Stimulated activated CD4-positive, alpha-beta T cell treated with anti-CD3 and anti-CD28 coated beads, Interleukin-1b, Interleukin-23, amount 100 ng/mL, for 1 hour (primary cell): Measurements from ENCODE around the gene C1QTNF6.

ENCODE experiments used
- DNase-seq, 2 donors: peaks; one replicate each; pipeline ENCODE4 v3.0.0-alpha.2; 2020; ENCODE audit warnings: low read depth in 2 of 2

The C1QTNF6 gene

DNA sequence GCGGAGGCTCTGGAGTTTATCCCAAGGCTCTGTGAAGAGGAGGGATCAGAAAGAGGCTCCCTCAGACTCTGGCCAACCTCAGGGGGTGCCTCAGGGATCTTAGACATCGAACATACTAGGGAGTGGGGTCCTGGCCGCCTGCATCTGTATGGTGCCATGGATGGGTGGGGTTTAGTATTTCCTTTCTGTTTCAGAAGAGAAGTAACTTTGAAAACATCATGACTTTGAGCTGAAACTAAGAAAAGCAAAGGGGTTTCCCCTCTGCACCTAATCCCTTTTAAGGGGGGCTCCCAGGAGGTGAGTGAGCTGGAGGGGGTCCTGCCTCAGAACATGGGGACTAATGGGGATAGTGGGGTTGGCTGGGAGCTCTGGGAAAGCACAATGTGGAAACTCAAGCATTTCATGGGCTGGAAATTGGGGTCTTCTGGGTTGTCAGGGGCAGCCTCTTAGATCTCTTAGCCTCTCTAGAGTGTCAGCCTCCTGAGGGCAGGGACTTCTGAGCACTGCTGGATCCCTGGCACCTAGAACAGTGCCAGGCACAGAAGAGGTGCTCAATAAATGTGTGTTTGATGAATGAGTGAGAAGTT, 36.0 kb upstream of the C1QTNF6 start:
- DNase-seq, result no peak

DNA sequence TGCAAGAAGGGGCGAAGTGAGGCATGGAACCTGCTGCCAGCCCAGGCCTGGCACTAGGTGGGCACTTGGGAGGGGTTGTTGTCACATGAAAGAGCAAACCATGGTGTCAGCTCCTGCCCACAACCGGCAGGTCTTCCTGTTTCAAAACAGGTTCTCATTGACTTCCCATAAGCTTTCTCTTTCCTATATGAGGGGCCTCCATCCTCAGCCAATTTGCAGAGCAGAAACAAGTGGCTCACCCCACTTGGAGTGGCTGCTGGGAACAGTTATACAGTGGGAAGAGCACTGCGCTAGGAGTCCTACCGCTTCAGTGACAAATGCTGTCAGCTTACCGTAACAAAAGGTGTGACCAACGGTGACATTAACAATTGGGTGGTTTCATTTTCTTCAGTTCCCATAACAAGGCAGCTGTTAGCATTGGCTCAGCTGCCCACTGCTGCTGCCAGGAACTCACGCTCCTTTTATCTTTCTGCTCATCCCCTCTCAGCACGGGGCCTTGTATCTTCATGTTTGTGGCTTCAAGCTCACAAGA, 34.5 kb upstream of the C1QTNF6 start:
- DNase-seq, result no peak

DNA sequence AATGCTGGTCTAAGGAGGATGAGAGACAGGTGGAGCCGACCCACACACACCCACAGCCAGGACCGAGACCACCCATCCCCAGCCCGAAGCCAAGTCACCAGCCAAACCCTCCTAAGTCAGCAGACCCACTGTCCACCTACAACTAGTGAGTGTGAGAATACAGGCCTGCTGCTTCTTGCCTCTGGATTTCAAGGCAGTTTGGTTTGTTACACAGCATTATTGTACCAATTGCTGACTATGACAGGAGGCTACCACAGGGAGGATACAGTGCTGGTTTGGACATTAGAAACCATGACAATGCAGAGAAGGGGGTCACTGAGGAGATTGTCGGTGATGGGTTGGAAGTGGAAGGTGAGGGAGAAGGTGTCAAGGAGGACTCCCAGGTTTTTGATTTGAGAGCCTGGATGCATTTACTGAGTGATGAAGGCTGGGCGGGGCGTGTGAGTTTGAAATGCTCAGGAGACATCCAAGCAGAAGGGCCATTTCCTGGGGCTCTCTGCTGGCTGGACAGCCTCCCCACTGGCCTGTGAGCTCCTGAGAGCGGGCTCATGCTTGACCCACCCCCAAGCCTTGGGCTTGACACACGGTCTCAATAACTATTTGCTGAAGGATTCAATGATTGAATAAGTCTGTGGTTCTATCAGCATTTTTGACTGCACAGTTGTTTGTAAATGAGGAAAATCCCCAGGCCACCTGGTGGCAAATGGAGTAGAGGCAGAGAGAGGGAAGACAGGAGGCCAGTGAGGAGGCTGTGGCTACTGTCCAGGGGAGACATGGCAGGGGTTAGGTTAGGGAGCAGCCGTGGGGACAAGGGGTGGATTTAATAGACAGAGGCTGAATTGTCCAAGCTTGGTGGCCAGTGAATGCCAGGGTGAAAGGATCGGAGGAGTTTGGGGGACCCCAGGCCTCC, 33.6 kb upstream of the C1QTNF6 start:
- DNase-seq, result no peak

DNA sequence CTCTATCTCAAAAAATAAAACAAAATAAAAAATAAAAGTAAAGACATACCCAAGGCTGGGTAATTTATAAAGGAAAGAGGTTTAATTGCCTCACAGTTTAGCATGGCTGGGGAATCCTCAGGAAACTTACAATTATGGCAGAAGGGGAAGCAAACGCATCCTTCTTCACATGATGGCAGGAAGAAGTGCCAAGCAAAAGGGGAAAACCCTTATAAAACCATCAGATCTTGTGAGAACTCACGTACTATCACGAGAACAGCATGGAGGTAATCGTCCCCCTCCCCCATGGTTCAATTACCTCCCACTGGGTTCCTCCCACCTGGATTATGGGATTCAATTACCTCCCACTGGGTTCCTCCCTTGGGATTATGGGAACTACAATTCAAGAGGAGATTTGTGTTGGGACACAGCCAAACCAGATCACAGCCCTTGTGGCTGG, 32.5 kb upstream of the C1QTNF6 start:
- DNase-seq, result no peak

DNA sequence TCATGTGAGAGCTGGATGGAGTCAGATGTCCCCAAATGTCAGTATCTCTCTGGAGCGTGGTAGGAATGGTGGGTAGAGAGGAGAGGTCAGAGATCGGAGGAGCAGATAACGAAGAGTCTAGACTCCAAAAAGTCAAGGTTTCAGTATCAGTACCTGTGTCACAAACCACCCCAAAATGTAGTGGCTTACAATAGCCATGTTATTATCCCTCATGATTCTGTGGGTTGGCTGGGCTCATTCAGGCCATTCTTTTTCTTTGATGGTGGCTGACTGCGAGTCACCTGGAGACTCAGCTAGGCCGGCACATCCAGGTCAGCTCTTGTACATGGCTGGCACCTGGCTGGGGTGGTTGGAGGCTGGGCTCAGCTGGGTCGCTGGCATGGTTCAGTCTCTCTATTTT, 31.5 kb upstream of the C1QTNF6 start:
- DNase-seq, result no peak

DNA sequence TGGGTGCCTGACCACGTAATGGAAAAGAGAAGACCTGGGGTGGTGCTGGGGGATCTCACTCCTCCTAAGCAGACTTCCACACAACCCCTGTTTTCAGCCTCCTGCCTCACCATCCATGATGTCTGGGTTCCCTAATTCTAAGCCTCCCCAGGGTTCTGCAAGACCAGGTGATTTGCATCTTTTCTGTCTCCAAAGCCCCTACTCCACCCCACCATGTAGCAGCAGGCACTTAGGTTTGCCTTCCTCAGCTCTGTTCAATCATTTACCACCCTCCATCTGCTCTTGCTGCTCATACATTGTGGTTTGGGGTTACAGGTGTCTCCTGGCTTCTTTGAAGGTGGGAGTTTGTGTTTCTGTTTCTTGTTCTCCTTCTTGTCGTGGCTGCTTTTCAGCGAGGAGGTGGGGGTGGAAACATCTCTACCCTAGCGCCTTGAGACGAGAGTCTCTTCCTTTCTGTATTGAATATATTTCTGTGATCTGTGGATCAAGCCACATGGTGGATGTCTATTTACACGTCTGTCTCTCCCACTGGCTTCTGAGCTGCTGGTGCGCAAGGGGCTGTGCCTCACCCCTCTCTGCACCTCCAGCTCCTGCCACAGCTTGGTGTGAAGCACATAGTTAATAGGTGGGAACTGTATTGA, 30.8 kb upstream of the C1QTNF6 start:
- DNase-seq, result no peak

DNA sequence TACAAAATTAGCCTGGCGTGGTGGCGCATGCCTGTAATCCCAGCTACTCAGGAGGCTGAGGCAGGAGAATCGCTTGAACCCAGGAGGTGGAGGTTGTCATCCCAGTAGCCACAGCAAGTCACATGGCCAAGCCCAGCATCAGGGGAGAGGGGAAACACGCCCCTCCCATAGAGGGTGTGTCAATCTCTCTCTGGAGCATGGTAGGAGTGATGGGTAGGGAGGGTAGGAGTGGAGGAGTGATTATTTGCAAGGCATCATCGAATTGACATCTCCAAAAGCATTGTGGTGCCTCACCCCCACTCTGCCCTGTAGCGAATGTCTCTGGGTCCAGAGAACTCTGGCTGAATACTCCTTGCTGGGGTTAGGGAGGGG, 30.3 kb upstream of the C1QTNF6 start:
- DNase-seq, result no peak

DNA sequence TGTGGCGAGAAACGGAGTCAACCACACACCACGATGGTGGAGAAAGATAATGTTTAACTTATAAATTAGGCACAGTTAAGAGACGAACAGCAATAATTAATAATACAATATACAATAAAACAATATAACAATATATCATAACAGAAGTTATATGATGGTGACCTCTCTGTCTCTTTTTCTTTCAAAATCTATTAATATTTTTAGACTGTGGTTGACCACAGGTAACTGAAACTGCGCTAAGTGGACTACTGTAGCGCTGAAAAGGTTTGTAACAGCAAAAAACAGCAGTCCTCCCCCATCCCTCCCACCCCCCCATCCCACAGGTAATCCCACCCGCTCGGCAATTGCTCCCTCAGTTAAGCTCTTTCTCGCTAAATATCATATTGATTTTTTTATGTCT, 27.8 kb upstream of the C1QTNF6 start:
- DNase-seq, result no peak

DNA sequence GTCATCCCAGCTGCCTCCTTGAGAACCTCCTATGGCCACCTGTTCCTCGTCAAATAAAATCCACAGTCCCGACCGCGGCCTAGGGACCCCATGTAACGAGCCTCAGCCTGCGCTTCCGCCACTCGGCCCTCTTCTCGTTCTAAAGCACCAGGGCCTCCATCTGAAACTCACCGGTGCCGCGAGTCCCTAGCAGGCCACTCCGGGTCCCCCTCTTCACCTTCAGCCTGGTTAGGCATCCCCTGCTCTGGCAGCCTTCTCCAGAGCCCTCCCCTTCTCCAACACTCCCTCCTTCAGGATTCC, 26.6 kb upstream of the C1QTNF6 start:
- DNase-seq, result no peak

DNA sequence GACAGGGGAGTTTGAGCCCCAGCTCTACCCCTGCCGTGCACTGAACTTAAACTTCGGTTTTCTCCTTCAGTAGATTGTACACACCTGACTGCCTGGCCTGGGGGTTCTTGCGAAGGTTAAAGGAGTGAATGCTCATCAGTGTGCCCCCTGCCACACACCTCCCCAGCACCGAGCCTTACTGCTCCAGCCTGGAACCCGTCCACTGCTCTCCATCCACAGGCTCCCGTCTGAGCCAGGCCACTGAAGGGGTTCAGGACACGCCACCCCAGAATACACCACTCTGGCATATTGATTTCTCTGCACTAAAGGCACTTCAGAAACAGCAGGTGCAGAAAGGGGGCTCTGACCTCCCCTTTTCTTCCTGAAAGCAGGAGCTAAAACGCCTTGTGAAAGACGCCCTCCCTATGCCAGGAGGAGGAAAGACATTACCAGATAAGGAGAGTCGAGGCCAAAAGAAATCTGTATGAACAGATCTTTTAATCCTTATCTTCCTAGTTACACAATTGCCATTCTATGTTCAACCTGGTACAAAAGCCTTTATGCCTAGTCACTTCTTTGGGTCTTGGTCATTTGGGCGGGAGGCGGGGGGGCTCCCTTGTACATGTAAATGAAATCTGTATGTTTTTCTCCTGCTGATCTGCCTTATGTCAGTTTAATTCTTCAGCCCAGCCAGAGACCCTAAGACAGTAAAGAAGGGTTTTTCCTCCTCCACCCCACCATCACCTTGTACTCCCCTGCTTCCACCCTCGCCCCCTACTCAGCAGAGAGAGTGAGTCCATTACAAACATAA, 26.1 kb upstream of the C1QTNF6 start:
- DNase-seq, result no peak

DNA sequence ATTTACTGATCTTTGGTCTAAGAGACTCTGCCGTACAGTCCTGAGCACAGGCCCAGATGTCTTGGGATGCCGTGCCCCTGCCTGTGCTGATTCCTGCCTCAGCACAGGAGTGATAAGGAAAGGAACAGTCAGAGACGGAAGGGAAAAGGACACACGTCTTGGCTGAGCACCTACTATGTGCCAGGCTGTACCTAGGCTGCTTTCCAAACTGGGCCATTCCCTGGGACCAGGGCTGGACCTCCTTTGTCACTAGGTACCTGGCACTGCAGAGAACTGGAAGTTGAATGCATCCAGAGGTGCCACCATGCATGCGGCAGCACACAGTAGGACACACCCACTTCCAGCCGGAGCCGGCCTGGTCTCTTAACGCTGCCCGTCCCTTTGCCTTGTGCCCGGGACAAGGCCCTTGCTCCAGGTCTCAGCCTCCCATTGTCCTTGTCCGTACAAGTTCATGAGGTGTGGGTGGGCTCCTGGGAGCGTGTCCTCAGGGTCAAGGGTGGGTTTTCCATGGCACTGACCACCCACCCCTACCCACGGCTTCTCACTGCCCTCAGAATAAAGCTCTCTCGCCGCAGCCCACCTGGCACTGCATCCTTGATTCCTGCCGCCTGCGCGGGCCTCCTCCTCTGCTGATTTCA, 25.3 kb upstream of the C1QTNF6 start:
- no peak for DNase-seq

DNA sequence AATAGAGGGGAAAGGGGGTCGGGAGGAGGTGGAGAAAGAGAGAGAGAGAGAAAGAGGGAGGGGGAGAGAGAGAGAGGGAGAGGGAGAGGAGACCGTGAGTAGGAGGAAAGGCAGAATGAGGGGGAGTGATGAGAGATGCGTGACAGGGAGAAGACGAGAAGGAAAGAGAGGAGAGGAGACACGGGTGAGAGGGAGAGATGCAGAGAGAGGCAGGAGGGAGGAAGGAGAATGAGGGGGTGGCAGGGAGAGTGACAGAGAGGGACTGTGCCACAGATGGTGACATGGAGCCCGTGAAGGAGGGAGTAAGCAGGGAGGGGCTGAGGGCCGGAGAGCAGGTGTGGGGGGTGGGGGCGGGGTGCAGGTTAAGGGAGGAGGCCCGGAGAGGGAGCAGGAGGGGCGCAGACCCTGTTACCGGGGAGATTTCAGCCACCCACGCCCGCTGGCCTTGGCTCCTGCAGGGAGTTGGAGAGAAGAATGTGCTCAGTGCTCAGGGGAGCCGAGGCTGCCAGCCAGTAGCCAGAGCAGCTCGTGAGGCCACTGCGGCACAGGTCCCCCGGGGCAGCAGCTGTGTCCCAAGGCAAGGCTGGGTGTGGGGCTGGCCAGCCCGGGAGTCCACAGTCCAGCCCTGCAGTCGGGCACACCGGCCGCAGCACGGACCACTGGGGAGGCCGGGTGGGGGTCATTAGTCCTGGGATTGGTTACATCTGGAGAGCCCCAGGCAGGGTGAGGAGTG, 24.3 kb upstream of the C1QTNF6 start, which contains the start of gene SSTR3:
Gene SSTR3, minus strand, starts transcription at position 304 of the 733 bp plus-strand sequence. CDS start 4,674 bp downstream, outside the sequence.
- DNase-seq, result no peak

DNA sequence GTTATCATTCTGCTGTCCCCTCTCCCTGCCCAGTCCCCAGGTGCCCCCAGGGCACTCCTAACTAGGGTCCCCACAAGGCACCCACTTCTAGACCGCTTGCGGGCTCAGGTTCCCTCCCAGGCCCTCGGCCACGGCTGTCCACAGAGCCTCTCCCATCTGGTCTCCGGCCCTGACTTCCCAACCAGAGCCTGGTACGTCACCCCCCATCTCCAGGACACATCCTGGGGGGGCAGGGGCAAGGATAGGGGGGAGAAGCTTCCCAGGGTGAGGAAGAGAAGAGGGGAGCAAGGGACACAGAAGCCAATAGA, 23.8 kb upstream of the C1QTNF6 start:
- no peak for DNase-seq

DNA sequence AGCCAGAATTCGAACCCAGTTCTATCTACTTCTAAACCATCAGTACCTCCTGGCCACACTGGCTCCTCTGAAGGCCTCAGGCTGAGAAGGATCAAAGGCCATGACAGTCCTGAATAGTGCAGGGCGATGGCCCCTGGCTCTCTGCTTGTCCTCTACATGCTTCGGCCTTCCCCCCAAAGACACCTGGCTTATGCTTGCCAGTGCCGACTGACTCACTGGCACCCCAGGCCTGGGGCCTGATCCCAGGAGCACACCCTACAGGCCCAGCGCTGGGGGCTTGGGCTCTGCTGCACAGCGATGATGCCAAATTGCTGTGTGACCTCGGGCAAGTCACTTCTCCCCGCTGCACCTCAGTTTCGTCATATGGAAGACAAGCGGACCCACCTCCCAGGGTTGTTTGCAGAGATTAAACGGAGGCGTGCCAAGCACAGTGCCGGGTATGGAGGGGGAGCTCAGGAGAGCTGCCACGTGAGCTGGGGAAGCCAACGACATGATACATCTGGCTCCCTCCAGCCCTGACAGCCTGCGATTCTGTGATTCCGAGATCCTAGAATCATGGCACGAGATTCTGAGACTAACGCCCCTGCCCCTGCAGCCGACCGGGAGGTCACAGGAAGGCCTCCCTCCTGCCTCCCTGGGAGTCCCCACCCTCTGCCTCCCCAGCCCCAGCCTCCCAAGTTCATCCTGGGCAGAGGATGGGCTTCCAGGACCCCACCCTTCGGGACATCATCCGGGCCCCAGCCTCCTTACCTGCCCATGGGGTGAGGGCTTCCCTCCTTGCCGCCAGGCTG, 23.2 kb upstream of the C1QTNF6 start:
- no peak for DNase-seq

DNA sequence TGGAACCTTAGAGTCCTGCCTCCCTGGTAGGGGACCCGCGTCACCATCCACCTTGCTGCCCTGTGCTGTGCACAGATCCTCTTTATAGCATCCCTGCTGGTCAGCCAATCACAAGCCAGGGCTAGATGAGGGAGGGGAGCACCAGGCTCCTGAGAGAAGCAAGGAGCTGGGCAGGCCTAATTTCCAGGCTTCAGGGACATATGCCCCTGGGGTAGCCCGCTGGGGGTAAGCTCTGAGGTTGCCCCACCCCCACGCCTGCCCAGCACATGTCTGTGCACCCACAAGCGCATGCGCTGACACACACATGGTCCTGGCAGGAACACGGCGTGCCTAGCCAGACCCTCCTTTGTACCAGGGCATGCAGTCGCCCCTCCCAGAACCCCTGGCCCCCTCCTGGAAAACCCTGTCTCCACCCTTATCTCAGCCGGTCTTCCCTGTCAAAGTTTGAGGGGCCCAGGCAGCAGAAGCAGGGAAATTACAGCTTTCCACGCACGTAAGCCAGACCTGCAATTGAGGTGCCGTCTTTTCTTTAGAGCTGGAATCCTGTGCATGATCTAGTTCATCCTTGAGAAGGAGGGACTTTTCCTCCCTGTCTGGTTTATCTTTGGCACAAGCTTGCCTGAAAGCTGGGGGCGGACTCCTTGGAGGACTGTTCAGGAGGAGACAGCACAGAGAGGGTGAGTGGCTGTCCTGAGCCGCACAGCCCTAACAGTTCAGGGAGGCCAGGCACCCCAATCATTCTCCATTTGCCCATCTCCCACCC, 22.2 kb upstream of the C1QTNF6 start:
- no peak for DNase-seq

DNA sequence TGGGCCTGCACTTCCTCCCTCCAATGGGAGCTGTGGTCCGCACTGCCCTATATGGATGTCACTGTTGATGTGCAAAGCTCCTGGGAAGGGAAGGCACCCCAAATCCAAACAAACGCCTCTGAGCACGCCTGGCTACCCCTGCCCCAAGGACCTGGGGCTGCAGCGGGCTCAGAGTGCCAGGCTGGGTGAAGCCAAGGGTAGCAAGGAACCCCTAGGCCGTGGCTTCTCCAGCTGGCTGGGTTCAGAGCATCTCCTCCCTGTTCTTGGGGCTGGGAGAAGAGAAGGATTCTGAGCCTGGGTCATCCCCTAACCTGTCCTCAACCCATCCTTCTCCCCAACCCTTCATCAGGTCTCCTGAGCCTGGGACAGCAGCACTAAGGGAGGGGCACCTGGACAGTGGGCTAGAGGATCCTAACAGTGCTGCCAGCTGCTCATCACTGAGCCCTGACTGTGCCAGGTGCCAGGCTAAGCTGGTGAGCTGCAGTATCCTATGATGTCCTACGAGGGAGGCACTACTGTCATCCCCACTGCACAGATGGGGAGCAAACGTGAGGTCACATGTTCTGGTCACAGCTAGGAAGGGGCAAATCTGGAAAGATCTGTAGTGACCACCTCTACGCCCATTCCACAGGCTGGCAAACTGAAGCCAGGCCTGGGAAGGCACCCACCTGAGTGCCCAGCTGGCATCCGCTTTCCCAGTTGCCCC, 21.2 kb upstream of the C1QTNF6 start:
- DNase-seq, result no peak

DNA sequence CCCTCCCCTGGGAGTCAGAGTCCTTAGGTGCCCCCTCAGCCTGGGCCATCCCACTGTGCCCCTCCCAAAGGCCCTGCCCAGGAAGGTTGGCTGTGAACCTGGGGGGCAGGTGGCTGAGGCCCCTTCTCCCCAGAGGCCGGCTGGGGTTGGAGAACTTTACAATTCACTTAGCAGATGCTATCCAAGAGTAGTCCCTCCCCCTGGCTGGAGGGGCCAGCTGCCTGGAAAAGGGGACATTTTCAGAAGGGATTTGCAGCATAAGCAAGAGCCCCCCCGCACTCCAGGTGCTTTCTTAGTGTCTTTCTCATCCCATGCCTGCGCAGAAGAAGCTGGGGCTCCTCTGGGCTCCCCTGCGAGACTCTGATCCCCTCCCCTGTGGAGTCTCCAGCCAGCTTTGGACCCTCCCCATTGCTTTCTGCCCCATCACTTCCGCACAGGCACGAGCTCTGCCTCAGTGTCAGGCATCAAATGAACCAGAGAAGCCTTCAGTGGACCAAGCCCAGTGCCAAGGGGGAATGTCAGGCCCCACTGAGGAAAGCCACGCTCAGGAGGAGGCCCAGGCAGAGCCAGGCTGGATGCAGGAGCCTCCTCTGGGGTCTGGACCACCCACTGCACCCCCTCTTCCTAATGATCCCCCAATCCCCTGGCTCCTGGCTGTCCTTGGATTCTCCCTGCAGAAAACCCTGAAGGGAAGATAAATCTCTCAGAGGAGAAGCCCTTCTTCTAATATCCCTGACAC, 20.5 kb upstream of the C1QTNF6 start:
- DNase-seq, result no peak

DNA sequence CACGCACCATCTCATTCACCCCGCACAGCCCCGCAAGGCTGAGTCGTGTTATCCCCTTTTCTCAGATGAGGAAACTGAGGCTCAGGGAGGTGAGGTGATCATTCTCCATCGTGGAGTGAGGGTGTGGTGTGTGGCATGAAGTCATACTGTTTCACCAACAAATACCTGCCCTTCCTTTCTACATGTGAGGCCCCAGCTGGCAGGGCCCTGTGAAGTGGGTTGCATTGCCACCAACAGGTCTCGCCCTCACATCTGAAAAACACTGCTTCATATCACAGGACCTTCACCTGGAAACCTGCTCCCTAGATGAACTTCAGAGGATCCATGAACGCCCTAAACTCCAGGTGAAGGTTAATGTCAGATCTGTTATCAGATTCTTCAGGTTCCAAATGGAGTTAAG, 19.9 kb upstream of the C1QTNF6 start:
- no peak for DNase-seq
